HAP-1 (cell line): Measurements from ENCODE around the gene HIVEP3.

ENCODE experiments used
- DNase-seq, 2 experiments: peaks; one replicate each; pipeline ENCODE4 v3.0.0-alpha.2; 2016 to 2020; ENCODE audit warnings: low spot score in 2 of 2
- H3K27me3 ChIP-seq: fragments of 250-450 bp; sonication (Bioruptor Pico); 2 replicates; pipeline ENCODE4 v1.5.1; 2020; ENCODE audit warnings: low read depth, mild to moderate bottlenecking, moderate library complexity
- H3K36me3 ChIP-seq: fragments of 250-450 bp; sonication (Bioruptor Pico); replicated peaks from 2 replicates; pipeline ENCODE4 v1.5.1; 2020; ENCODE audit warnings: mild to moderate bottlenecking
- H3K4me1 ChIP-seq: fragments of 250-450 bp; sonication (Bioruptor Pico); 2 replicates; pipeline ENCODE4 v1.5.1; 2020; ENCODE audit warnings: mild to moderate bottlenecking
- H3K4me3 ChIP-seq: fragments of 250-450 bp; sonication (Bioruptor Pico); 2 replicates; pipeline ENCODE4 v1.5.1; 2020; ENCODE audit warnings: mild to moderate bottlenecking, moderate library complexity
- H3K9me3 ChIP-seq: fragments of 250-450 bp; sonication (Bioruptor Pico); 2 replicates; pipeline ENCODE4 v1.5.1; 2020; ENCODE audit warnings: mild to moderate bottlenecking, moderate library complexity
- in situ Hi-C: fragments of 300-500 bp; cut with MboI; formaldehyde crosslinking; loops from 3 replicates; pipeline ENCODE4 v1.14.3; 2020; ENCODE audit warnings: low sequenced_read_pairs, inconsistent platforms, mixed read lengths

HIVEP3 gene

DNA sequence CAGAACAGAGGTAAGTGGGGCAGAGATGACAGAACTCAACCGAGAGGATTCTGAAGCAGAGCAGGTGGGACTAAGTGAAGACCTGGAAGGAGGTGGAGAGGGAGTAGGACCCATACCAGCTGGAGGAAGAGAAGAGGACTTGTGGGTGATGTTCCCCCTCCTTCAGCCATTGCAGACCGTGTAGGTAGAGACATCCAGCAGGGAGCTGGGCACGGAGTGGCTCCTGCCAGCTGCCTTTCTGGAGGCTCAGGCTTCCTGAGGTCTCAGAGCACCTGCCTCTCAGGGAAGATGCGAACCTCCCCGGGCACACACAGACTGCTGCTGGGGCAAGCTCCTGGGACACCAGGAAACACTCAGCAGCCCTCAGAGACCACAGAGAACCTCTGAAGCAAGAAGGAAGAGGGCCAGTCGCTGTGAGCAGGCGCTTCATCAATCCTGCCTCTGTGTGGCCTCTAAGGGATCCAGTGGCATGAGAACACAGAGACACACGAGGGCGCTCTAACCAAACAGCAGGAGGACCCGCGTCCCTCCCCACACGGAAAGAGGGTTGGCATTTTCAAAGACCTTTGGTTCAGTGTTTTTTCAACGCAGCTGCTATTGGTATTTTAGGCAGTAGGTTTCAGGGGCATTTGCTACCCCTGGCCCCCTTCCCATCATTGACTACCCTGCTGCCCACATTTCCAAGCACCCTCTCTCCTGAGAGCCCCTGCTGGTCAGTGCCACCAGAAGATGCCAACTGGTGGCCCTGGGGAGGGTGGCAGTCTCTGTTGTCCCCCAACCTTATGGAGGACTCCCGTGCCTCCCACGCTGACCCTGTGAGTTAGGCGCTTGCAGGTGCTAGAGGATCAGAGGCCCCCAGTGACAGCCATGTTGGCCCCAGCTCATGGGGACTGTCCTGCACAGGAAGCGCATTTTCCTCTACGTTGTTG is 344.7 kb downstream of the HIVEP3 start:
- peak; percentile 57 to 85 for DNase-seq
- H3K36me3 ChIP-seq, result no peaks in the 10 kb centered on the region
- in situ Hi-C loops, result no loop called here
- H3K4me3 ChIP-seq, result no peak overlapping the region
- H3K4me1 ChIP-seq, result no peaks in the 10 kb centered on the region
- H3K9me3 ChIP-seq, result no peaks in the 10 kb centered on the region
- no peaks in the 10 kb centered on the region for H3K27me3 ChIP-seq

DNA sequence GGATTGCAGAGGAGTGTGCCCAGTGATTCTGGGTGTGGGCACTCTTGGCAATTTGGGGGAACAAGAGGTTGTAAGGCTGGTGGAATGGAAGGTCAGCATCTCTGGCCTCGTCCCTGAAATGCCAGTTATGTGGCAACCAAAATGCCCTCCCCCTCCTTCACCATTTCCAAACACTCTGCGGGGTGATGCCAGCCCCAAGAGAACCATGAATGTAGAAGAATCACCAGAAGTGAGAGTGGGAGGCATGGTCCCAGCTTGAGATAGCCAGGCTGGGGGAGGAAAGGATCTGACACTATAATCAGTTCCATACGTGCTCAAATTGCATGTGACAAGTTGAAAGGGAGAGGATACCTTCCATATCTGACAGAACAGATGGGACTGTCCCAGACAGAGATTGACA is 345.5 kb downstream of the HIVEP3 start:
- no peak for DNase-seq
- no peaks in the 10 kb centered on the region for H3K36me3 ChIP-seq
- no peaks in the 10 kb centered on the region for H3K27me3 ChIP-seq
- H3K9me3 ChIP-seq, result no peaks in the 10 kb centered on the region
- H3K4me3 ChIP-seq, result no peak overlapping the region
- H3K4me1 ChIP-seq, result no peaks in the 10 kb centered on the region
- in situ Hi-C loops, result no loop called here

DNA sequence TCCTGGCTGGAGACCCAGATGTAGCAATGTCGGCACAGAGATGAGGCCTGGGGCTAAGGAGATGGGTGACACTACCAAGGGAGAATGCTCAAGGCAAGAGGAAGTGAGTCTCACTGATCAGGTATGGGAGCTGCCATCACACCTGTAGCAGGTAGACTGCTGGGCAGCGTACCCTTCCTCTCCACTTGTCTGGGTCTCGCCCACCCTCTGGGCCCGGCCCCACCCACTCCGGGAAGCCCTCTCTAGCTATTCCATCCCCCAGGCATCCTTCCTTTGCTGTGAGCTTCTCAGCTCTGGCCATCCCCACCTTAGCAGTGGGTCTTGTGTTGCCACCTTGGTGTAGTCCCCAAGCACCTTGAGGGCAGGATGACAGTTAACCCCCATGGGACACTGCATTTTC is 346.5 kb downstream of the HIVEP3 start:
- Histone ChIP-seq H3K9me3 (no peaks in the 10 kb centered on the region), H3K27me3 (no peaks in the 10 kb centered on the region), H3K36me3 (no peaks in the 10 kb centered on the region), H3K4me1 (no peaks in the 10 kb centered on the region), H3K4me3 (no peak overlapping the region)
- no peak for DNase-seq
- in situ Hi-C loops, result no loop called here

DNA sequence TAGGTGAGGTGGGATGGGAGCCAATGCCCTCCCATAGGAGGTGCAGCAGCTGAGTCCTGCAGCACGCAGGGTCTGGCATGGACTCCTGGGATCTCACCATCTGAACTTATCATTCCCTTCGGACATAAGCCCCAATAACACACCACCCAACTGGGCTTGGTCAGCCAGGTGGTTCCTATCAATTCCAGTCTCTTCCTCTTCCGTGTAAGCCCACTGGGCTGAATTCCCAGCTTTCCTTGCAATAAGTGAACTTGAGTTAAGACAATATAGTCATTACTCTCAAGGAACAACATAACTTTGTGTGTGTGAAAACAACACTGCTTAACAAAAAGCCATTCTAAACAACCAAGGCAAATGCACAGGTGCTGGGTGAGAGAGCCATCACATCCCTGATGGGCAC is 347.7 kb downstream of the HIVEP3 start:
- H3K4me1 ChIP-seq, result no peaks in the 10 kb centered on the region
- H3K9me3 ChIP-seq, result no peaks in the 10 kb centered on the region
- H3K27me3 ChIP-seq, result no peaks in the 10 kb centered on the region
- no peaks in the 10 kb centered on the region for H3K36me3 ChIP-seq
- DNase-seq, result no peak
- H3K4me3 ChIP-seq, result no peak overlapping the region
- in situ Hi-C loops, result no loop called here

DNA sequence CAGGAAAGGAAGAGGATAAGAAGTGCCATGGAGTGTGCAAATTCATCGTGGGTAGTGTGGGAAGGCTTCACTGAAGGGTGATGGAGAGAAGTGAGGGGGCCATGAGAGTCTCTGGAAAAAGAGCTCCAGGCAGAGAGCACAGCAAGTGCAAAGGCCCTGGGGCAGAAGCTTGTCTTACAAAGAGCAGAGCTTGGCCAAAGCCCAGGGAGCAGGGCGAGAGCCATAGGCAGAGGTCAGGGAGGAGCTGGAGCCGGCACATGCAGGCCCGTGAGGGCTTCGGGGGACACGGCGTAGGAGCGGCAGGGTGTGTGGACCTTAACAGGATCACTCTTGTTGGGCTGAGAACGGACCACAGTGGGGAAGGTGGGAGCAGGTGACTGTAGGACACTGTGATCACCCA is 350.5 kb downstream of the HIVEP3 start:
- Histone ChIP-seq H3K4me1 (no peaks in the 10 kb centered on the region), H3K4me3 (no peak overlapping the region), H3K9me3 (no peaks in the 10 kb centered on the region), H3K36me3 (no peaks in the 10 kb centered on the region), H3K27me3 (no peaks in the 10 kb centered on the region)
- no peak for DNase-seq
- in situ Hi-C loops, result no loop called here

DNA sequence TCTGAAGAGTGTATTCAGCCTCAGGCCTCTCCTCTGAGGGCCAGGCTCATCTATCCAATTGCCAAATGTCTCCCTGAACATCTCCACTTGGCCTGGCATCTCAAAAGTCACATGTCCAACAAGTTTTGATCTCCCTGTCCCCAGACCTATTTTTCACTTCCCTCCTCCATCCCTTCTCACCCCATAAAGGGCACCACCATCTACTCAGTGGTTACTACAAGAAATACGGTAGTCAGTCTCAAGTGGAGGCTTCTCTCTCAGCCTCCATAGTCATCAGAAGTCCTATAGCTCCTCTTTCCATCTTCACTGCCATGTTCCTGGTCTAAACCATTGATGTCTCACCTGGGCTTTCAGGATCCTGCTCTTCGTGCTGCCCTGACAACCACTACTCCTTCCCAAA is 351.8 kb downstream of the HIVEP3 start:
- H3K9me3 ChIP-seq, result no peaks in the 10 kb centered on the region
- no peaks in the 10 kb centered on the region for H3K36me3 ChIP-seq
- H3K4me1 ChIP-seq, result no peaks in the 10 kb centered on the region
- DNase-seq, result no peak
- H3K4me3 ChIP-seq, result no peak overlapping the region
- in situ Hi-C loops, result no loop called here
- no peaks in the 10 kb centered on the region for H3K27me3 ChIP-seq

DNA sequence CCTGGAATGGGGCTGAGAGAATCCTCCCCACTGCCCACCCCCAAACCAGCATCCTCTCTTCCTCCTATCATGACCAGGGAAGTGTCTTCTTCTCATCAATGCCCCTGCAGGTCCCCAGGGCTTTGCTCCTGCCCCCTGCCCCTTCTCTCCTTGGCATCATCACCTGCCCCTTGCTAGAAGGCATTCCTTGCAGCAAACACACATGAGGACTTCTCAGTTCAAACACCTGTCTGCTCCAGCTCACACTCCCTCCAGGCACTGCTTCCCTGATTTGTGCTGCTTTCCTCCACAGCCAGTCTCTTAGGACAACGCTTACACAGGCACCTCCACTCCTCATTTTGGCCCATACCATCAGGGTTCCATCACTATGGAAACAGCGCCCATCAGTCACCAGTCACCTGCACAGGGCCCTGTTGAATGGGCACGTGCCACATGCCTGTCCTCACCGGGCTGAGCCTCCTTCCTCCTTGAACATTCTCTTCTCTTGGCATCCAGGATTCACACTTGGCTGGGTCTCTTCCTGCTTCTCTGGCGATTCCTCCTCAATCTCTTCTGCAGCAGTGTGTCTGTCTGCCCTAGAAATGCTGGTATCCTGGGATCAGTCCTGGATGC is 352.3 kb downstream of the HIVEP3 start:
- no peaks in the 10 kb centered on the region for H3K36me3 ChIP-seq
- in situ Hi-C loops, result no loop called here
- no peak overlapping the region for H3K4me3 ChIP-seq
- H3K4me1 ChIP-seq, result no peaks in the 10 kb centered on the region
- no peaks in the 10 kb centered on the region for H3K27me3 ChIP-seq
- DNase-seq, result no peak
- H3K9me3 ChIP-seq, result no peaks in the 10 kb centered on the region

DNA sequence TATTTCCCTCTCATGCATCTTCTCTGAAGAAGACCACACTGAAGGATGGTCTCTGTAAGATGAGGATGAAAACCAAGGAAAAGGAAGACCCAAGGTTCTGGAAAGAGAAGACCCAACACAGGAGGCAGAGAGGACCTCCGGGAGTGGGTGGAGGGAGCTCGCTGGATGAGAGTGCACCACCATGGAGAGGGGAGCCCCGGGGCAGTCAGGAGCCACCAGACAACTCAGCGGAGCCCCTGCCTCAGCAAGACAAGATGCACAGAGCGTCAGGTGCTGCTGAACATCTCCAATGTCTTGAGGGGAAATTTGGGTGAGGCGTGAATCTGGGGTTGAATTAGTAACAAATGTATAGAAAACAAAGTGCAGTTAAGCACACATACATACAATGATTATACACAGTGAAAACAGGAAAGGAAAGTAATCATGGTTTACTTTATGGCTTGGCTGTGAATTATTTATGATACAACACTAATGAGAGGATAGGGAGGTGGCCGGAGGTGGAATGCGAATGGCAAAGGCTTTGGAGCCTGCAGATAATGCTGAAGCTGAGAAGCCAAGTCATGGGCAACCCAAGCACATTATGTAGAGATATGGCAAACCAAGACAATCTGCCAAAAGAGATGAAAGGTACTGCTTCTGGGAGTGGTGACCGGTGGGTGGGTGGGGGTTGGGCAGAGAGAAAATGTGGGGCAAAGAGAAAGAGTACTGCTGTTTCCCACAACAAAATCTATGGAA is 353.8 kb downstream of the HIVEP3 start:
- in situ Hi-C loops, result no loop called here
- Histone ChIP-seq H3K4me1 (no peaks in the 10 kb centered on the region), H3K9me3 (no peaks in the 10 kb centered on the region), H3K36me3 (no peaks in the 10 kb centered on the region), H3K27me3 (no peaks in the 10 kb centered on the region), H3K4me3 (no peak overlapping the region)
- no peak for DNase-seq

DNA sequence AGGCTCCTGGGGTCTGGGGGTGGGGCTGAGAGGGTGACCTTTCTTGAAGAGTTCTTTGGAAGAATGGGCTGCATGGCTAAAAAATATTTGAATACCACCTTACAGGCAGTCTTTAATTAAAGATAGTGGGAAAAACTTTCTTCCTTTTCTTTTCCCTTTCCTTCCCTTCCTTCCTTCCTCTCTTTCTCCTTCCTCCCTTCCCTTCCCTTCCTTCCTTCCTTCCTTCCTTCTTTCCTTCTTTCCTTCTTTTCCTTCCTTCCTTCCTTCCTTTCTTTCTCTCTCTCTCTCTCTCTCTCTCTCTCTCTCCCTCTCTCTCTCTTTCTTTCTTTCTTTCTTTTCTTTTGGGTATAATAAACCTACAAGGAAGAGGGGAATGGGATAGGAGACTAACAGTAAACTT is 356.4 kb downstream of the HIVEP3 start:
- no peaks in the 10 kb centered on the region for H3K27me3 ChIP-seq
- no peaks in the 10 kb centered on the region for H3K36me3 ChIP-seq
- H3K4me3 ChIP-seq, result no peak overlapping the region
- in situ Hi-C loops, result no loop called here
- H3K4me1 ChIP-seq, result no peaks in the 10 kb centered on the region
- no peak for DNase-seq
- no peaks in the 10 kb centered on the region for H3K9me3 ChIP-seq

DNA sequence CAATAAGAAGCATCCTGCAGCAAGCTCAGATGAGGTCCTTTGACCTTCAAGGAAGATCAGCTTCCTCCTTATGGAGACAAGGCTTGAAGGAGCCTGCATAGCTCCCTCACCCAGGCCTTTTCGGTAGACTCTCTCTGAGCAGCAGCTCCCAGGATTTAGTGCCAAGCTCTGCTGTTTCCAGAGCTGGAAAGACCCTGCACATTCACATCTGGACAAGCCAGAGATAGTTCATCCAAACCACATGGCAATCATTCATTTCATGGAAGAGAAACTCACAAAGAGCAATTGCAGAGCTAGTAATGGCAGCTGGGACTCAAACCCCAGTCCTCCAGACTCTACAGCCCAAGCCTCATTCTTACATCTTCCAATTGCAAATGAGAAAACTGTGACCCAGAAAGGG is 357.8 kb downstream of the HIVEP3 start:
- in situ Hi-C loops, result no loop called here
- DNase-seq, result no peak
- no peaks in the 10 kb centered on the region for H3K36me3 ChIP-seq
- no peaks in the 10 kb centered on the region for H3K27me3 ChIP-seq
- H3K9me3 ChIP-seq, result no peaks in the 10 kb centered on the region
- H3K4me1 ChIP-seq, result no peaks in the 10 kb centered on the region
- H3K4me3 ChIP-seq, result no peak overlapping the region

DNA sequence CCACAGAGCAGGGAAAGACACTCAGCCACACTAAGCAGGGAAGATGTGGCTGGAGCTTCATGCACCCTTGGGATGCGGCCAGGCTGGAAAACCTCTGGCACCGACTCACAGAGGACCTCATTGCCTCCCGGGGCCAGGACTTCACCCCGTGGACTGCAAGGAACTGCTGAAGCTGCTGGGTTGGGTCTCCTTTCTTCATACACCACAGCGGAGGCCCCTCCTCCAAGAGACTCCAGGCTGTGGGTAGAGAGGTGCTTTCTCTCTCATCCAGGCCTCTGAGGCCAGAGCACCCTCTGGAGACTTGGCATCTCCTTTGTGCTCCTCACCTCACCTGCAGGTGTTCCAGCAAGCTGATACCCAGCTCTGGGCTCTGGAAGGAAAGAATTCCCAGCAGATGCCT is 358.2 kb downstream of the HIVEP3 start:
- Histone ChIP-seq H3K4me3 (no peak overlapping the region), H3K4me1 (no peaks in the 10 kb centered on the region), H3K9me3 (no peaks in the 10 kb centered on the region), H3K36me3 (no peaks in the 10 kb centered on the region), H3K27me3 (no peaks in the 10 kb centered on the region)
- DNase-seq, result no peak
- in situ Hi-C loops, result no loop called here

DNA sequence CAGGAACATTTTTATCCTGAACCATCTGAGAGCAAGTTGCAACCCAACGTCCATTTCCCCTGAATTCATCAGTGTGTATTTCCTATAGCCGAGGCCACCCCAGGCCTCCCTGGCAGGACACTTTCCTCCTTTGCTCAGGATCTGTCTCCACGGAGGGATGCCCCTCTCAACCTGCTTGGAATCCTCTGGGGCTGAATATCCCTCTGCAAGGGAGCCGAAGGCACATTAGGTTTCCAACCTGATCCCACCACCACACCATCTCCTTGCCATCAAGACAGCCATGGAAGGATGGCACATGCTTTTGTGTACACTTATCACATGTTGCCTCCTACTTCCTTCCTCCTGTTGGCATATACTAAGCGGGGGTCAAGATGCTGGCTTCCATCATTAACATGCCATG is 359.4 kb downstream of the HIVEP3 start:
- Histone ChIP-seq H3K4me1 (no peaks in the 10 kb centered on the region), H3K4me3 (no peak overlapping the region), H3K27me3 (no peaks in the 10 kb centered on the region), H3K9me3 (no peaks in the 10 kb centered on the region), H3K36me3 (no peaks in the 10 kb centered on the region)
- no peak for DNase-seq
- in situ Hi-C loops, result no loop called here

DNA sequence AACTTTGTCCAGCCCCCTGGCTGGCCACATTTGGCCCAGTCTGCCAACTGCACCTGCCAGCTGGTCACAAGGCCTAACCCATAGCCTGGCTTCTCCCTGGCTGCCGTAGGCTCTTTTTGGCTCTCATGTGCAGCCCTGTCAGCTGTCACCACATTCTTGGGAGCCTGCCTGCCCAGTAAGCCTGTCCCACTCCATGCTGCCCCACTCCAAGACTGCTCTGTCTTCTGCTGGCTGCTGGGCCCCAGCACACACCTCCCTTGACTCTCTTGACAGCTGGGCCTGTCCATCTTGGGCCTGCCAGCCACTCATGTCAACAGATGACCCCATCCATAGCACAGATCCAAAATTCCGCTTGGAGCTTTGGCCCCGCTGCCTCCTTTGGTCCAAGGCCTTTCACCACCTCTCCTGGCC is 360.0 kb downstream of the HIVEP3 start:
- no peak for DNase-seq
- H3K9me3 ChIP-seq, result no peaks in the 10 kb centered on the region
- in situ Hi-C loops, result no loop called here
- H3K4me3 ChIP-seq, result no peak overlapping the region
- no peaks in the 10 kb centered on the region for H3K4me1 ChIP-seq
- no peaks in the 10 kb centered on the region for H3K27me3 ChIP-seq
- H3K36me3 ChIP-seq, result no peaks in the 10 kb centered on the region
